T-helper 17 cell (primary cell): Measurements from ENCODE around the gene HEPN1. TPM values are rescaled to one million over a fixed set of nuclear protein-coding genes. Genes with fewer than 3 reads are reported as not detected.
A peak's percentile ranks its signal among the peaks of the same experiment; 100 is the strongest.

Experiments
- ATAC-seq: fragments of 150-1000 bp; cut with Tn5 transposase; 2 replicates; pipeline ENCODE4 v1.10.0; 2021; ENCODE audit warnings: mild to moderate bottlenecking, moderate library complexity
- DNase-seq, 3 donors: peaks; one replicate each; pipeline versions ENCODE4 v3.0.0 to v3.0.0-alpha.2; 2020 to 2021
- H3K9me3 ChIP-seq: one replicate; pipeline ENCODE4 v1.7.0; 2013; ENCODE audit warnings: low read length, mild to moderate bottlenecking; ENCODE audit not compliant: control insufficient read depth, poor library complexity, severe bottlenecking
- H3K27ac Mint-ChIP-seq: one replicate; pipeline ENCODE4 v1.8.0; 2022; ENCODE audit warnings: mild to moderate bottlenecking, moderate library complexity, mixed read lengths
- H3K27me3 Mint-ChIP-seq: one replicate; pipeline ENCODE4 v1.8.0; 2022; ENCODE audit warnings: mixed read lengths
- H3K36me3 Mint-ChIP-seq: one replicate; pipeline ENCODE4 v1.8.0; 2022; ENCODE audit warnings: low read depth, mixed read lengths
- H3K4me1 Mint-ChIP-seq: one replicate; pipeline ENCODE4 v1.8.0; 2022; ENCODE audit warnings: mild to moderate bottlenecking, mixed read lengths
- H3K4me3 Mint-ChIP-seq: one replicate; pipeline ENCODE4 v1.8.0; 2022; ENCODE audit warnings: mild to moderate bottlenecking, moderate library complexity, mixed read lengths
- total RNA-seq, 4 donors: library from RNA in 2 of 4; stranded (reverse) in 2 of 4; gene quantifications; one replicate each; pipeline ENCODE4 v1.2.3 and lab custom pipeline; 2022 to 2026

The HEPN1 gene
- total RNA-seq, 2 donors from 2014 or later = not detected

DNA sequence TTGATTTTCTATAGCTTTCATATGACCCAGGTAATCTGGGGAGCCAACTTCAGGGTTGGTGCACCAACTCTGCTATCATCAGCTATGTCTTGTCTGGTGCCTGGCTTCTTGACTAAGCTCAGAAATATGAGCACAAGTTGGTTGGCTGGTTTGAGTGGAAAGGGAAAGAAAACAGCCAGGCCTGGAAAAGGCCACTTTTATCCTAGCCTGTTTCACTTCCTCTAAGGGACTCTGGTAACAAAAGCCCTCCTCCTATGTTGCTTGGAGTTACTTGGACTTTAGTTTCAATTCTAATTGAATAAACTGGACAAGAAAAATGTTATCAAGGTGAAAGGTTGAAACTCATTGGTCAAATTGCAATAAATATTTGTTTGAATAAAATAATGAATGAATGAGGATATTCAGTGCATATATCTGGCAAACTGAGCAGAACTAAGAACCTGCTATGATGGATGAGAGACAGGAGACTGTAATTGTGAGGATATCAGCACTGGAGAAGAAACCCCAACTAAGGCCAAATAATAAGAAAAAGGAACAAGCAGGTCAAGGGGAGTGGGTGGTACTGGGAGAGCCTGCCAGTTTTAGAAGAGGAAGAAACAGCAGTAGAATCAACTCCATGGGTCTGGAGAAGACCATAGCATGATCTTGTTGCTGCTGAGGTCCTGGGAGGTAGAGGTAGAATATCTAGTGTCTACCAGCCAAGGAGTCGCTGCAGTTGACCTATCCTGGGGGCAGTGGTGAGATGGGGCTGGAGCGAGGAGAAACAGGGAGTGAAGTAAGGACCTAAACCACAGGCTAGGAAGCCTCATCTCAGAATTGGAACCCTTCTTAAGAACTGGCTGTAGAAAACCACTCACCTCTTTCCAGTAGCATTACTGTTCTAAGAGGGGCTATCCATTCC lies 29.6 kb upstream of the HEPN1 start:
- no peak overlapping the region for H3K27ac Mint-ChIP-seq
- no peaks in the 10 kb centered on the region for H3K9me3 ChIP-seq
- ATAC-seq = no peak
- DNase-seq = no peak
- H3K27me3 Mint-ChIP-seq = peaks cover 53% of the 10 kb centered on the region
- H3K4me1 Mint-ChIP-seq = peaks cover 2% of the 10 kb centered on the region
- peaks cover 4% of the 10 kb centered on the region for H3K36me3 Mint-ChIP-seq
- no peak overlapping the region for H3K4me3 Mint-ChIP-seq

DNA sequence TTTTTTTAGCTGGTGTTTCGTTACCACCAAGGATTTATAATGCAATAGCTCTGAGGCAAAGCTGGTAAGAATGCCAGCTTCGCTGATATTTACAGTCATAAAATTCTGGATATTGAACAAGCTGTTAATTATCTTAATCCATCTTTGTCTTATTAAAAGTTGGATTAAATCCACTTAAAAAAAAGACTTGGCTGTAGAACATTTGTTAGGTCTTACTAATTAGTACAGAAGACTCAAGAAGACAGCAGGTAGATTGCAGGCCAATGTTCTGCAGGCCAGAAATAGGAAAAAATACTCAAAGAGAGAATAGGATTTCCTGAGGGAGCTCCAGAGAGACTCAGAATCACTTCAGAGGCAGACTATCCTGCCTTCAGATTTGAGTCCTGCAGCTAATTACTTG lies 28.9 kb upstream of the HEPN1 start:
- H3K36me3 Mint-ChIP-seq = peaks cover 4% of the 10 kb centered on the region
- H3K27ac Mint-ChIP-seq = no peak overlapping the region
- ATAC-seq (no peak), DNase-seq (no peak)
- H3K4me1 Mint-ChIP-seq = peaks cover 2% of the 10 kb centered on the region
- peaks cover 50% of the 10 kb centered on the region for H3K27me3 Mint-ChIP-seq
- H3K9me3 ChIP-seq = no peaks in the 10 kb centered on the region
- H3K4me3 Mint-ChIP-seq = no peak overlapping the region

DNA sequence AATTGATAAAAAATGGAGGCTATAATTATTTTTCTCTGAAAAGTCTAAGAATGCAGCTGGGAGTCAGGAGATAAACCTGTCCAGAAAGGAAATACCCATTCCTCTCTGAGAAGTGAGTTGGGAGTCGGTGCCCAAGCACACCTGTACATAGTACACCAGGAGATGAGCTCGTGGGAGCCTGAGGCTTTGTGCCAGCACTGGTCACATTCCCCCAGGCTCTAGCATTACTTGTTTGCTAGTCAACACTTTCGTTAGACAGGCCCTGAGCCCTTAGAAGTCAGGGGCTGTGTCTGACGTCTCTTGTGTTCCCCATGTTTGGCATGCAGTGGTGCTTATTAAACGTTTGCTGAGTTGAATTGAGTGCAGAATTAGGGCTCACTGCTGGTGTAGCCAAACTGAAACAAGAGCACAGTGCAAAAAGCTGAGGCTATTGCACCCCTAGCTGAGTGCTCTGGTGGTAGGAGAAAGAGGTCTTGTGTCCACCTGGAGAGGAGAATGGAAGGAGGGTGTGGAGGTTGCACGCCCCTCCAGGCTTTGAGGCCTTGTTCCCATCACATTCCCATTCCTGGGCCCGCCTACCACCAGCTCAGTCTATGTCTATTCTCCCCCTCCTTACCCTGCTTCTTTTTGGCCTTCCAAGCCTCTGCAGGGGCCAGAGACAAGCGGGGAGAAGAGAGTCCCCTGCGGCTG lies 28.2 kb upstream of the HEPN1 start:
- peaks cover 44% of the 10 kb centered on the region for H3K27me3 Mint-ChIP-seq
- H3K9me3 ChIP-seq = no peaks in the 10 kb centered on the region
- ATAC-seq = no peak
- no peak overlapping the region for H3K27ac Mint-ChIP-seq
- DNase-seq = no peak
- H3K4me1 Mint-ChIP-seq = peaks cover 2% of the 10 kb centered on the region
- peaks cover 4% of the 10 kb centered on the region for H3K36me3 Mint-ChIP-seq
- no peak overlapping the region for H3K4me3 Mint-ChIP-seq

DNA sequence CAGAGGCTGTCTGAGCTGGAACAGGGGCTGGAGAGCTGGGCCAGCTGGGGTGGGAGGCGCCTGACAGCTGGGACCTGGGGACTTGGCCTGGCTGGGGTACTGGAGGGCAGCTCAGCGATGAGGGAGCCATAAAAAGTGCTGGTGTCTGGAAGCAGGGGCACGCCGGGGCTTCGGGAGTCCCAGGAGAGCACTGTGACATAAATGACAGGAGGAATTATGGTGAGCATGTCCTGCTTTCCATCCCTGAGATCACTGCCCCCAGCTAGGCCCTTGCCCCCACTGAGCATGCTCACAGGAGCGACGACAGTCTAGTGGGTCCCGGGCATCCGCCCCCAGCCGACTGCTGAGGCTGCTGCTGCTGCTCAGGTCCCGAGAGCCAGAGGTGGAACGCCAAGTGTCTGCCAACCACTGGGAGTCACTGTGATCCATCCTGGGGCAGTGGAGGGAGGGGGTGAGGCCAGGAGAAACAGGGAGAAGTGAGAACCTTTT lies 27.6 kb upstream of the HEPN1 start:
- H3K9me3 ChIP-seq = no peaks in the 10 kb centered on the region
- Mint-ChIP-seq H3K27me3 (peaks cover 38% of the 10 kb centered on the region), H3K4me3 (no peak overlapping the region), H3K4me1 (peaks cover 2% of the 10 kb centered on the region), H3K36me3 (peaks cover 4% of the 10 kb centered on the region), H3K27ac (no peak overlapping the region)
- DNase-seq (no peak), ATAC-seq (no peak)

DNA sequence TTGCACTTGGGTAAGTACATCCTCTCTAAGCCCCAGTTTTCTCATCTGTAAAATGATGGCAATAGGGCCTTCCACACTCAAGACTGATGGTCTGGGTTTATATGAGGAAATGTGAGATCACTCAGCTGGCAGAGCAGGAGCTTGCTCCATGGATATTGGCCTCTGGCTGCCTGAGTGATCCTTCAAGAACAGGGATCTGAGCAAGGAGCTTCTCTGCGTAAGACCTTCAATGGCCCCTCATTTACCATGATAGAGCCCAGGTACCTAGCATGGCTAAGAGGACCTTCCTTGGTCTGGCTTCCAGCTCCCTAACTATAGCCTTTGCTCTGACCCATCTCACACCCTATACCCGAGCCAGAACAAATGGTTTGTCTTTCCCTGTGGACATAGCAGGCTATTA lies 26.9 kb upstream of the HEPN1 start:
- H3K36me3 Mint-ChIP-seq = peaks cover 4% of the 10 kb centered on the region
- H3K4me3 Mint-ChIP-seq = no peak overlapping the region
- H3K4me1 Mint-ChIP-seq = peaks cover 2% of the 10 kb centered on the region
- H3K9me3 ChIP-seq = no peaks in the 10 kb centered on the region
- peaks cover 32% of the 10 kb centered on the region for H3K27me3 Mint-ChIP-seq
- DNase-seq (no peak), ATAC-seq (no peak)
- H3K27ac Mint-ChIP-seq = peak overlapping the region; percentile 39

DNA sequence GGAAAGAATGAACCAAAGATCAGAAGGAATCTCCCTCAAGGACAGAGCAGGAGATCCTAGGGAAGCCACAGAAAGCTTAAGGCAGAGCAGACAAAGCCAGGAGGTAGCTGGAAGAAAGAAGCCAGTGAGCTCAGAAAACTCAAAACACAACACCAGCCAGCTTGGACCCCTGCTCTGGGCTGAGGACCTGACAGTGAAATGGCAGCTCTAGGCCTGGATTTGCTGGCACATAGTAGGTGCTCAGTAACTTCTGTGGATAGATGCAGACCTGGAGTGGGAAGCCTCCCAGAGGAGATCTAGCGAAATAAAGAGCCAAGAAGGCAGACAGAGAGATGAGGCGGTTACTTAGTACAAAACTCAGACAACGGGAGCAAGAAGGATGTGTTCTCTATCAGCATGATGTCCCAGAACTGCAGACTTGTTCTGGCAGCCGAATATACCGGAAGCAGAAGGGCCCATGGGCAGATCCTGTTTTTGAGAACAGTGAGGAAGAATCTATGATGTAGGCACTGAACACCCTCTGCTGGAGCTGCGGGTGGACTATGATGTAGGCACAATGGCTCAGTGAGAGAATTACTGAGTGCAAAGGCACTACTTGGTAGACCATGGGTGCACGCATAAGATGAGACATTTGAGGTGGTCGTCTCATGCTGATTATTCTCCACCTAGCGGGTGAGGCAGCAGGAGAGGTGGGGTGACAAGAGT lies 26.1 kb upstream of the HEPN1 start:
- no peaks in the 10 kb centered on the region for H3K9me3 ChIP-seq
- no peak overlapping the region for H3K4me3 Mint-ChIP-seq
- H3K36me3 Mint-ChIP-seq = peaks cover 6% of the 10 kb centered on the region
- ATAC-seq (no peak), DNase-seq (no peak)
- peaks cover 6% of the 10 kb centered on the region for H3K4me1 Mint-ChIP-seq
- H3K27ac Mint-ChIP-seq = peak overlapping the region; percentile 39
- peaks cover 38% of the 10 kb centered on the region for H3K27me3 Mint-ChIP-seq

DNA sequence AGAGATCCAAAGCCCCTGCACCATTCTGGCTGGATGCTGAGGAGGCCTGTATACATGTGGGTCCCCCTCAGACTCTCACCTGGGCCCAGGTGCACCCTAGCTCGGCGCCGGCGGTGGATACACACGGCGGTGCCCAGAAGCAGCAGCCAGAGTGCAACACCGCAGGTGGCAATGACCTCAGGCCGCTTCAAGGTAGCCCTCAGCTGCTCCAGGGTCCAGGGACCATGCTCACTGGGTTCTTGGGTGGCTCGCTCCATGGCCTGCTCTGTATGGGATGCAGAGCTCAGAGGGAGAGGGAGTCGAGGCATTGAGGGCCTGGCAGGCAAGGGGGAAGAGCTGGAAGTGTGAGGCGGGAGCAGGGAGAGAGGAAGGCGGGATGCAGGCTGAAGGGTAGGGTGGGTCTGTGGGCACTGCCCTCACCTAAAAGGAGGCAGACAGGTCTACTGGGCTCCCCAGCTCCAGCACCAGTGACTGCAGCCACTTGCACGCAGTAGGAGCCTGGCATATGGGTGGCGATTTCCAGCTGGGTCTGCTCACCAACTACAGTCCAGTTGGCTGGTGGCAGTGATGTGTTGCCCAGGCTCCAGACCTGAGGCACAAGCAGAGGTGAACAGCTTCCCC lies 25.2 kb upstream of the HEPN1 start:
- no peaks in the 10 kb centered on the region for H3K9me3 ChIP-seq
- H3K4me3 Mint-ChIP-seq = no peak overlapping the region
- ATAC-seq = no peak
- peaks cover 2% of the 10 kb centered on the region for H3K36me3 Mint-ChIP-seq
- peaks cover 4% of the 10 kb centered on the region for H3K4me1 Mint-ChIP-seq
- H3K27me3 Mint-ChIP-seq = peaks cover 39% of the 10 kb centered on the region
- DNase-seq = no peak
- no peak overlapping the region for H3K27ac Mint-ChIP-seq

DNA sequence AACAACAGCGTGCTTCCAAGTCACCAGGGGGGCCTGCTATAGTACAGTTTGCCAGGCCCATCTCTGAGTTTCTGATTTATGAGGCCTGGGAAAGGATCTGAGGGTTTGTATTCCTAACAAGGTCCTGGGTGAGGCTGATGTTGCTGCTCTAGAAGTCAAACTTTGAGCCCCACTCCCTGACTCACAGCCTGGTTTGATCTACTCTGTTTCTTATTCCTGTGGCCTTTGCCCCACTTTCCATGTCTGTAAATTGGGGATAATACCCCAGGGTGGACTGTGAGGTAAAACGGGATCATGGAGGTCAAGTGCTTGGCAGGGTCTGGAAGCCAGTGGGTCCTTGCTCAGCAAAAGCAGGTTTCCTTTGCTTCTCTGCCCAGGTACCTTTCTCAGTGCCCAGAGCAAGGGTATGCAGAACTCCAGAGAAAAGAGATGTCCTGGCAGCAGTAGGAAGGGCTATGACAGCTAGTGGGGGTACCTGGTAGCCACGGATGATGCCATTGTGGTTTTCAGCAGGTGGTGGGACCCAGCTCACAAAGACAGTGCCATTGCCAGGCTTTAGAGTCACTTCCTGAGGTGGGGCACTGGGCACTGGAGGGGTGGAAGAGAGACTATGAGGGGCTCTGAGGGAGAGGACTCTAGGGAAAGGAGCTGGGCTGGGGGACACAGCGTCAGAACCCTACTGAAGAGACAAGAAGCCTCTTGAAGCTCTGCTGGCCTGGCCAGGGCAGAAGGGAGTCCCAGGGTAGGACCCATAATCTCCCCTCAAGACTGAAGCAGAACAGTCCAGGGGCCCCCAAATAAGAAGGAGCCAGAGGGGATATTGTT lies 24.2 kb upstream of the HEPN1 start:
- DNase-seq = no peak
- Mint-ChIP-seq H3K4me1 (peaks cover 10% of the 10 kb centered on the region), H3K36me3 (peaks cover 5% of the 10 kb centered on the region), H3K27me3 (peaks cover 48% of the 10 kb centered on the region), H3K4me3 (no peak overlapping the region), H3K27ac (no peak overlapping the region)
- no peaks in the 10 kb centered on the region for H3K9me3 ChIP-seq
- no peak for ATAC-seq

DNA sequence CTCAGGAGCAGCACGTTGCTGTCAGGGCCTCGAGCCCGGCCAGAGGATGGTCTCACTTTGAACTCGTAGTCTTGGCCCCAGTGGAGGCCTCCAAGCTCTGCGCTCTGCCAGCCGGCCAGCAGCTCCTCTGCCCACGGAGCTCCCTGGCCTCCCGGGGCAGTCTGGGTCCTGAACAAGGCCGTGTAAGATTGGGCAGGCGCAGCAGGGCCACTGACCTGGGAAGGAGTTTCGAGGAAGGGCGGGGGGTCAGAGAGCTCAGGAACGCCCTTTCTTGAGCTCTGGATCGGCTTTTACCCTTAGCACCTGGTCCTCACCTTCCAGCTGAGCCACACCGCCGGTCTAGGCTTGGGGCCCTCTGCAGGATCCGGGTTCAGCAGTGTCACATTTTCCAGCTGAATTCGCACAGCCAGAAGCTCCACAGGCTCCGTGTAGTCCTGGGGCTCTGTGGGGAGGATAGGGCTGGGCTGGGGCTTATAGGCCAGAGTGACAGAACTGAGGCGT lies 23.5 kb upstream of the HEPN1 start:
- H3K9me3 ChIP-seq = no peaks in the 10 kb centered on the region
- Mint-ChIP-seq H3K4me1 (peaks cover 11% of the 10 kb centered on the region), H3K36me3 (peaks cover 5% of the 10 kb centered on the region), H3K4me3 (no peak overlapping the region), H3K27me3 (peaks cover 51% of the 10 kb centered on the region), H3K27ac (no peak overlapping the region)
- ATAC-seq = no peak
- no peak for DNase-seq

DNA sequence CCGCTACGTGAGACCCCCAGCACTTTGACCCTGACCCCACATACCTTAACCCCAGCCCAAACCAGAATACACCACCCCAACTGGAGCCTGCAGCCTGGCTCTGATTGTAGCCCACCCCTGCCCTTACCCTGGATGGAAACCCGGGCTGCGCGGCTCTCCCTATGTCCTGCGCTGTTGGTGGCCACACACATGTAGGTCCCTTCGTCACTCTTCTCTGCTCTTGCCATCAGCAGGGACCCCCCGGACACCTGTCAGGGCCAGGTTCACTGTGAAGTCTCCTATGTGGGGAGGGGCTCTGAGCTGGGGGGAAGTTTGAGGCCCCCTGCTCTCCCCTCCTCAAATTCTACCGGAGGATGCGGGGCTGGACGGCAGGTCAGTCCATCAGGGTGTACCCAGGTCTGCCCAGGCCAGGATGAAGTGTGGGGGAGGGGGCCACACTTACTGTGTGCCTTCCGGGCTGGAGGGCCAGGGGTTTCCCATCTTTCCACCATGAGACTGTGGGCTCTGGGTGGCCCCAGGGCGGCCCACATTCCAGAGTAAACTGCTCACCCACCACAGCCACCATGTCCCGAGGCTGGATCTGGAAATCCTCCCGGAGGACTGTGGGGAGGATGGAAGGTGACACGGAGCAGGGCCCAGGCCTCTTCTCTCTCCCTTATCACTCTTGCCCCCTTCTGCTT lies 22.8 kb upstream of the HEPN1 start:
- Mint-ChIP-seq H3K27ac (no peak overlapping the region), H3K4me3 (no peak overlapping the region), H3K4me1 (peaks cover 11% of the 10 kb centered on the region), H3K27me3 (peaks cover 51% of the 10 kb centered on the region), H3K36me3 (peaks cover 5% of the 10 kb centered on the region)
- no peak for DNase-seq
- H3K9me3 ChIP-seq = no peaks in the 10 kb centered on the region
- ATAC-seq = no peak

DNA sequence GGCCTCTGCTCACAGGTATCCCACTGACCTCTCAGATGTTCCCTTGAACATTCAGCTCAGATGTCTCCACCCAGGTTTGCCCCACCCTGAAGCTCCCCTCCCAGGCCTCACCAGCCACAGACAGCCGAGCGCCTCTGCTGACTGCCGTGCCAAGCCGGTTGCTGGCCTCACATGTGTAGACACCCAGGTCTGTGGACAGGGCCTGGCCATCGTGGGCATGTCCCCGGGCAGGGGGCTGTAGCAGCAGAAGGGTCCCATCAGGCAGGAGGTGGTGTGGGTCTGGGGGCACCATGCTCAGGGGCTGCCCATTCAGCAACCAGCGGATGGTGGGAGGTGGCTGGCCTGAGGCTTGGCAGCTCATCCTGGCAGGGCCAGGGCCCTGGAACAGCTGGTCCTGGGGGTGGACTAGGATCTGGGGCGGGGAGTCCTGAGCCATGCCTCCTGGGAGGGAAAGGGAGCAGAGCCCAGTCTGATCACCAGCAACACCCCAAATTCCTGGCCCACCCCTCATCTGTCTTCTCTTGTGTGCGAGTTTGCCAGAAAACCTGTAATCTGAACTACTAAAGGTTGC lies 22.1 kb upstream of the HEPN1 start:
- ATAC-seq (no peak), DNase-seq (no peak)
- H3K4me1 Mint-ChIP-seq = peaks cover 11% of the 10 kb centered on the region
- no peaks in the 10 kb centered on the region for H3K9me3 ChIP-seq
- H3K36me3 Mint-ChIP-seq = peaks cover 5% of the 10 kb centered on the region
- no peak overlapping the region for H3K4me3 Mint-ChIP-seq
- peaks cover 58% of the 10 kb centered on the region for H3K27me3 Mint-ChIP-seq
- H3K27ac Mint-ChIP-seq = peak overlapping the region; percentile 51
